Measurements from ENCODE around the gene ERCC1. TPM values are rescaled to one million over a fixed set of nuclear protein-coding genes. Genes with fewer than 3 reads are reported as not detected.
A peak's percentile ranks its signal among the peaks of the same experiment; 100 is the strongest.

The ERCC1 gene
- total RNA-seq, 2 donors from 2014 or later, result 28.4 to 36.2 TPM

DNA sequence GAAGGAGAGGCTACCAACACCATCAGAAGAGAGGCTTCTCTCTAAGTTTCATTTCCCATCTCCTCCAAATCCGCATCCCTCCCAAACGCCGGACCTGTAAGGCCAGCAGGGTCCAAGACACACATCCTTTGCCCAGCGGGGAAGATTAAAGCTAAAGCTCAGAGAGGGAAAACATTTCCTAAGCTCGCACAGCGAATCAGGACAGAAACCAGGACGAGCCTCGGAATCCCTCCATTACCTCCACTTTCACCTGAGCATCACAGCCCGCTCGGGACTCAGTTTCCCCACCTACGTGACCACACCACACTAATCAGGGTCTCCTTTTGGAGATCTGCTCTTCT lies 43.4 kb upstream of the ERCC1 start:
- peak overlapping the region; percentile 95 for H3K4me3 Mint-ChIP-seq
- H3K4me1 Mint-ChIP-seq, result peaks cover 28% of the 10 kb centered on the region
- peak overlapping the region; percentile 97 for H3K27ac Mint-ChIP-seq
- no peak for DNase-seq
- no peak for ATAC-seq
- no peaks in the 10 kb centered on the region for H3K9me3 ChIP-seq (ENCODE audit: control insufficient read depth, low read length, poor library complexity, severe bottlenecking)
- peaks cover 7% of the 10 kb centered on the region for H3K36me3 Mint-ChIP-seq (ENCODE audit: low read depth)
- H3K27me3 Mint-ChIP-seq, result peaks cover 11% of the 10 kb centered on the region

DNA sequence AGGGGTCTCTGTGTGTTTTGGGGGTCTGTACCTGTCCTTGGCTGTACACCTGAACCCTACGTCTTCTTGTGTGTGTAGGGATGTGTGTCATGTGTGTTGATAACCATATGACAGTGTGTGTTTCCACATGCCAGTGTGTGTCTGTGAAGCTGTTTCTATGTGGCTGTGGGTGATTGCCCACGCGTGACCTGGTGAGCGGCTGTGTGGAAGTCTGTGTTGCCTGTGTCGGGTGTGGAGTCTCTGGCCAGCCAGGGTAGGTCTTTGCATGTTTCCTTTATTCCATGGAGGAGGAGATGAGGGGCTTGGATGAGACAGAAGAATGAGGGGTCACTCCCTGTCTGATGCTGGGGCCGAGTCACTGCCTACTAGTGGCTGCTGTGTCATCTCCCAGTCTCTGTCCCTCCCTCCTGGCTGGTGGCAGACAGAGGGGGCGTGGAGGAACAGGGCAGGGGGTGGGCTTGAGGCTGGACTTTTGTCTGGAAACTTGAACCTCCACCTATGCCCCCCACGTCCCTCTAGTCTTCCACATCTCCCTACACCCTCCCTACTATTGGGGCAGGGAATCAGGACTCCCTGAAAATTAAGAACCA lies 41.2 kb upstream of the ERCC1 start:
- Mint-ChIP-seq H3K36me3 (ENCODE audit: low read depth) (no peaks in the 10 kb centered on the region), H3K4me1 (peaks cover 17% of the 10 kb centered on the region), H3K4me3 (no peak overlapping the region), H3K27me3 (peaks cover 6% of the 10 kb centered on the region), H3K27ac (peak overlapping the region; percentile 97)
- DNase-seq (no peak), ATAC-seq (no peak)
- no peaks in the 10 kb centered on the region for H3K9me3 ChIP-seq (ENCODE audit: control insufficient read depth, low read length, poor library complexity, severe bottlenecking)

DNA sequence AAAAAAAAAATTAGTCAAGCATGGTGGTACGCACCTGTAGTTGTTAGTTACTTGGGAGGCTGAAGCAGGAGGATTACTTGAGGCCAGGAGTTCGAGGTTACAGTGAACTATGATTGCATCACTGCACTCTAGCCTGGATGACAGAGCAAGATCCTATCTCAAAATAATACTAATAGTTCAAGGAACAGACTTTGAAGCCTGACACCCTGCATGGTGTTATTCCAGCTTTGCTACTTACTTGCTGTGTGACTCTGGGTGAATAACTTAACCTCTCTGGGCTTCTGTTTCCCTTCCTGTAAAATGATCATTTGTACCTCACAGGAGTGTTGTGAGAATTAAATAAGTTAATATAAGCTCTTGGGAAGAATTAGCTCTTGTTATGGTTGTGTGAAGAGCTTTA lies 40.6 kb upstream of the ERCC1 start:
- no peak overlapping the region for H3K4me3 Mint-ChIP-seq
- H3K4me1 Mint-ChIP-seq, result peaks cover 17% of the 10 kb centered on the region
- no peak overlapping the region for H3K27ac Mint-ChIP-seq
- H3K36me3 Mint-ChIP-seq (ENCODE audit: low read depth), result no peaks in the 10 kb centered on the region
- H3K9me3 ChIP-seq (ENCODE audit: control insufficient read depth, low read length, poor library complexity, severe bottlenecking), result no peaks in the 10 kb centered on the region
- no peak for ATAC-seq
- peaks cover 6% of the 10 kb centered on the region for H3K27me3 Mint-ChIP-seq
- DNase-seq, result no peak

DNA sequence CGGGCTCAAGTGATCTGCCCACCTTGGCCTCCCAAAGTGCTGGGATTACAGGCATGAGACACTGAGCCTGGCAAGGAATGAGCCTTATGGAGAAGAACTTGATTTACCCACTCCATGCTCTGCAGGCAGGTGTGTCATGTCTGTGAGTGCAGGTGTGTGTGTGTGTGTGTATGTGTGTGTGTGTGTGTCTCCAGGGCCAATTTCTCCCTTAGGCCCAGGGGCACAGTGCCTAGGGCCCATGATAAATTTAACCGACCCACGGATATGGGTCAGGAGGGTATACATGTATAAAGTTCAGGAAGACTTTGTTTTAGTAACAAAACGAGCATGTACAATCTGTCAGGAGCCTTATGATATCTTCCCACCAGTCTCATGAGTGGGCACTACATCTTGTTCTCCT lies 39.5 kb upstream of the ERCC1 start:
- ATAC-seq (no peak), DNase-seq (no peak)
- no peak overlapping the region for H3K27ac Mint-ChIP-seq
- no peaks in the 10 kb centered on the region for H3K36me3 Mint-ChIP-seq (ENCODE audit: low read depth)
- no peak overlapping the region for H3K4me3 Mint-ChIP-seq
- H3K9me3 ChIP-seq (ENCODE audit: control insufficient read depth, low read length, poor library complexity, severe bottlenecking), result no peaks in the 10 kb centered on the region
- peaks cover 17% of the 10 kb centered on the region for H3K4me1 Mint-ChIP-seq
- H3K27me3 Mint-ChIP-seq, result peaks cover 6% of the 10 kb centered on the region

DNA sequence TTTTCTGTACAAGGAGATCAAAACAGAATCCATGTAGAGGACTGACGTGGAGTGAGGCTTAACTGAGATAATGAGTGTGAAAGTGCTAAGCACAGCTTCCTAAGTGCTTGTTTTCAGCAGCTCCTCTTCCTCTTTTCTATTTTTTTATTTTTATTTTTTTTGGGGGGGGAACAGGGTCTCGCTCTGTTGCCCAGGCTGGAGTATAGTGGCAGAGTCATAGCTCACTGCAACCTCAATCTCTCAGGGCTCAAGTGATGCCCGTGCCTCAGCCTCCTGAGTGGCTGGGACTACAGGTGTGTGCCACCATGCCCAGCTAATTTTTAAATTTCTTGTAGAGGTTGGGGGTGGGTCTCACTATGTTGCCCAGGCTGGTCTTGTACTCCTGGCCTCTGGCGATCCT lies 38.5 kb upstream of the ERCC1 start:
- peaks cover 8% of the 10 kb centered on the region for H3K4me1 Mint-ChIP-seq
- H3K27ac Mint-ChIP-seq, result no peak overlapping the region
- no peaks in the 10 kb centered on the region for H3K9me3 ChIP-seq (ENCODE audit: control insufficient read depth, low read length, poor library complexity, severe bottlenecking)
- no peaks in the 10 kb centered on the region for H3K36me3 Mint-ChIP-seq (ENCODE audit: low read depth)
- ATAC-seq (no peak), DNase-seq (no peak)
- no peak overlapping the region for H3K4me3 Mint-ChIP-seq
- H3K27me3 Mint-ChIP-seq, result peaks cover 6% of the 10 kb centered on the region

DNA sequence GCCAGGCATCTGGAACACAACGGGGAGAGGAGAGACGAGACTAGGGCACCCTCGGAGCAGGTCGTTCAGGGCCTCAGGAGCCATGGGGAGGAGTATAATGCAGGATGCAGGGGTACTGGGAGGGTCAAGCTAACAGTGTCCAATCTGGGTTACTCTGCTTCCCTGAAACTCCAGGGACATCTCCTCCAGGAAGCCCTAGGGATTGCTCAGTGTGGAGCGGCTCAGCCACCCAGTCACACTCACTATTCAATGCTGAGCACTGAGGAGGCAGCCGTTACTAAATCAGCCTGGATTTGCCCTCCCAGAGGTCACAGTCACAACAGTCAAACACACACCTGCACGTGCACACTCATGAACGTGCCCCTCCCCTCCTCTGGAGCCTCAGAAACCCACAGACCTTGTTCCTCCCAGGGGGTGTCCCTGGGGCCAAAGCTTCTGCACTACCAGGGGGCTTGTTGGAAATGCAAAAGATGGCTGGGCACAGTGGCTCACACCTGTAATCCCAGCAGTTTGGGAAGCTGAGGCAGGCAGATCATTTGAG lies 37.2 kb upstream of the ERCC1 start:
- no peaks in the 10 kb centered on the region for H3K9me3 ChIP-seq (ENCODE audit: control insufficient read depth, low read length, poor library complexity, severe bottlenecking)
- ATAC-seq, result no peak
- H3K36me3 Mint-ChIP-seq (ENCODE audit: low read depth), result no peaks in the 10 kb centered on the region
- H3K27me3 Mint-ChIP-seq, result peaks cover 6% of the 10 kb centered on the region
- peaks cover 11% of the 10 kb centered on the region for H3K4me1 Mint-ChIP-seq
- DNase-seq, result no peak
- H3K27ac Mint-ChIP-seq, result no peak overlapping the region
- H3K4me3 Mint-ChIP-seq, result no peak overlapping the region

DNA sequence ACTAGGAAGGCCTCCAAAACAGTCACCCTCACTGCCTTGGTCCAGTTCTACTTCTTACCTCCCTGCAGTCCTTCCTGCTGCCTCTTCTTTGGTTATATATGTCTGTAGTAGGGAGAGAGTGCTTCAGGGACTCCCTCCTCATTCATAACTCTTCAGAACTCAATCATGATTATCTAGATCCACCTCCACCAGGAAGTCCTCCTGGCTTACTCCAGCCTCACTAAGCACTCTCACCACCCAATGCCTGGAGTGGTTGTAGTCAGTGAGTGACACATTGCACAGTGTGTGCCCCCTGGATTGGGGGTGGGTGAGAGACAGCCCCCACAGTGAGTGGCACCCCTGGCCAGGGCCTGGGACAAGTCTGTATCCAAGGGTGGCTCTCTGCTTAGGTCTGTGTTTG lies 34.1 kb upstream of the ERCC1 start:
- no peak for ATAC-seq
- no peak overlapping the region for H3K27ac Mint-ChIP-seq
- no peaks in the 10 kb centered on the region for H3K9me3 ChIP-seq (ENCODE audit: control insufficient read depth, low read length, poor library complexity, severe bottlenecking)
- no peak for DNase-seq
- H3K4me1 Mint-ChIP-seq, result peaks cover 19% of the 10 kb centered on the region
- H3K27me3 Mint-ChIP-seq, result no peaks in the 10 kb centered on the region
- no peak overlapping the region for H3K4me3 Mint-ChIP-seq
- H3K36me3 Mint-ChIP-seq (ENCODE audit: low read depth), result no peaks in the 10 kb centered on the region

DNA sequence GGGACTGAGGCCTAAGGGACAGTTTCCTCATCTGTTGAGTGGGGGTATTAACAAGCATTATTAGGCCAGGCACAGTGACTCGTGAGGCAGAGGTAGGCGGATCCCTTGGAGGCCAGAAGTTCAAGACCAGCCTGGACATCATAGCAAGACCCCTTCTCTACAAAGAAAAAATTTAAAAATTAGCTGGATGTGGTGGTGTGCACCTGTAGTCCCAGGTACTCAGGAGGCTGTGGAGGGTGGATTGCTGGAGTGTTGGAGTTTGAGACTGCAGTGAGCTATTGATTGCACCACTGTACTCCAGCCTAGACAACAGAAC lies 32.7 kb upstream of the ERCC1 start:
- H3K4me3 Mint-ChIP-seq, result peak overlapping the region; percentile 59
- no peaks in the 10 kb centered on the region for H3K27me3 Mint-ChIP-seq
- no peaks in the 10 kb centered on the region for H3K9me3 ChIP-seq (ENCODE audit: control insufficient read depth, low read length, poor library complexity, severe bottlenecking)
- no peak for DNase-seq
- peaks cover 28% of the 10 kb centered on the region for H3K4me1 Mint-ChIP-seq
- H3K27ac Mint-ChIP-seq, result peak overlapping the region; percentile 95
- H3K36me3 Mint-ChIP-seq (ENCODE audit: low read depth), result no peaks in the 10 kb centered on the region
- no peak for ATAC-seq

DNA sequence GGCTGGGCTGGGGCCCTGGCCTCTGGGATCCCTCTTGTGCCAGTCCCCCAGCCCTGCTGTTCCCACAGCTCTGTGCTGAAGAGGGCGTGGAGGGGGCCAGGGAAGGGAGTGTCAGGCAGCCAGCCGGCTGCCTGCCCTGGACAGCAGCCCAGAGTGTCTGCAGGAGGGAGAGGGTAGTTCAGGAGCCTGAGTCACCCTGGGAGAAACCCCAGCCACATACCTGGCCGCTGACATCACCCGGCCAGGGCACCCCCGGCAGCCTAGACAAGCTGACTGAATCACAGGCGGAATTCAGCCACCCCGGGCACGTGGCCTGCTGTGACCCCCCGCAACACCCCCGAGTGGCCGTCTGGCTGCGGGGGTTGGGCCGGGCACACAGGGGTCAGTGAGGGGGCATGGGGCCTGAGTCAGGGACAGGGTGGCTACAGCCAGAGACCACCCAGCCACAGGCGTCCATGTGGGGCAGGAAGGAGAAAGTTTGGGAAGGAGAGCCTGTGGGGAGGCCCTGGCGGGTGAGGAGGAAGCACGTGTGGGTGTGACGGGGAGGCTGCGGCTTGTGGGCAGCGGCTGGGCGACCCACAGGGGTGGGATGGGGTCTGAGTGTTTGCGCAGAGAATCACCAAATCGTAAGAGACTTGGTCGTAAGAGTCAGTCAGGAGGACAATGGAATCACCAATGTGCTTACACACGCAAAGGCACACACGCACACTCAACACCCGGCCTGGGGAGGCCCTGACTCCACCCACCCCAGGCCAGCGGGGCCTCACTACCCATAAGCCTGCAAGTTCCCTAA lies 32.2 kb upstream of the ERCC1 start:
- ATAC-seq, result peak; percentile 68
- peak in 2 of 3 donors; percentile 48 to 70 for DNase-seq
- Mint-ChIP-seq H3K27me3 (no peaks in the 10 kb centered on the region), H3K4me1 (peaks cover 33% of the 10 kb centered on the region), H3K27ac (peak overlapping the region; percentile 95), H3K36me3 (ENCODE audit: low read depth) (no peaks in the 10 kb centered on the region), H3K4me3 (peak overlapping the region; percentile 59)
- H3K9me3 ChIP-seq (ENCODE audit: control insufficient read depth, low read length, poor library complexity, severe bottlenecking), result no peaks in the 10 kb centered on the region

DNA sequence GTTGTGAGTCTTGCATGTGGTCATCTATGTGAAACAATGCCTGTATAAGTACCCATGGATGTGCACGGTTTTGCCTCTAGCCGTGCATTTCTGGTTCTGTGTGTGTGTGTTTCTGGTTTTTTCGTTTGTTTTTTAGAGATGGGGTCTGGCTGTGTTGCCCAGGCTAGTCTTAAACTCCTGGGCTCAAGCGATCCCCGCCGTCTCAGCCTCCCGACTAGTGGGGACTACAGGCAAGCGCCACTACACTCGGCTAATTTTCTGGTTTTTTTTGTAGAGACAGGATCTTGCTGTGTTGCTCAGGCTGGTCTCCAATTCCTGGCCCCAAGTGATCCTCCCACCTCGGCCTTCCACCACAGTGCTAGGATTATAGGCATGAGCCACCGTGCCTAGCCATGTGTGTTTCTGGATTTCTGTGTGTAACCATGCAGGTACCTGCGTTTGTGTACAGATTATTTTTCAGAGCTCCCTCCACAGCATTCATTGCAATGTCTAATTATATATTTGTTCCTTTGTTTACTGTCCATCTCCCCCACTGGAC lies 28.2 kb upstream of the ERCC1 start:
- Mint-ChIP-seq H3K36me3 (ENCODE audit: low read depth) (peaks cover 5% of the 10 kb centered on the region), H3K4me1 (peaks cover 57% of the 10 kb centered on the region)

DNA sequence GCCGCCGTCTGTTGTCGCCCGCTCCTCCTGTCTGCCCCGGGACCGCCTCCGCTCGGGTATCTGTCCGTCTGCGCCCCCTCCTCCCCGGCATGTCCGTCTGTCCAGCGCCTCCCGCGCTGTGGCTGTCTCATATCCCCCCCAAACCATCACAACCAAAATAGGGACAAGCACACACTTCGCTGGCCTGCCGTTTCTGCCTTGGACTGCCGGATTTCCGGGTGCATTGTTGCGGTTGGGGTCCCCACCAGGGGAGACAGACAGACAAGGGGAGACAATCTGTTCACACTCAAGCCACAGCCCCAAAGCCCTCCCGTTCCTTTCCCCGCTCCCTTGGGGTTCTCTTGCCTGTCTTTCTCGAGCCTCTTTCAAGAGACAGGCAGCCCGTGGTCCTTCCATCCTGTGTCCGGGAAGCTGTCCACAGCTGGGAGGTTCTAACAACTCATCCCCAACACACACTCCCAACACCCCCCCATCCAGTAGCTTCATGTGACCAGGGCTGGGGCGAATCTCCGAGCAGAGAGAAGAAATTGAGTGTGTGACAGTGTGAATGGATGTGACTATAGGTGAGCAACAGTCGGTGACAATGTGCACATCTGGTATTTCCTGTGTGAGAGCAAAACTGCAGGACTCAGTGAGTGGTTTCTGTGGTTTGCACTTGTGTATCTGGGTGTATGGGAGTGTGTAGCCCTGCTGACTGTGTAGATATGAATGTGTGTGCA lies 27.6 kb upstream of the ERCC1 start:
- peak overlapping the region; percentile 96 for H3K4me3 Mint-ChIP-seq
- ATAC-seq, result peak; percentile 51
- peaks cover 56% of the 10 kb centered on the region for H3K4me1 Mint-ChIP-seq
- H3K27me3 Mint-ChIP-seq, result no peaks in the 10 kb centered on the region
- peak; percentile 45 to 60 (median 45) for DNase-seq
- H3K36me3 Mint-ChIP-seq (ENCODE audit: low read depth), result peaks cover 5% of the 10 kb centered on the region
- H3K27ac Mint-ChIP-seq, result peak overlapping the region; percentile 100
- H3K9me3 ChIP-seq (ENCODE audit: control insufficient read depth, low read length, poor library complexity, severe bottlenecking), result no peaks in the 10 kb centered on the region

More for the DNA sequence above, 28.2 kb upstream of the ERCC1 start:
- DNase-seq, result no peak
- Mint-ChIP-seq H3K27me3 (no peaks in the 10 kb centered on the region), H3K27ac (peak overlapping the region; percentile 100), H3K4me3 (peak overlapping the region; percentile 96)
- ATAC-seq, result no peak
- H3K9me3 ChIP-seq (ENCODE audit: control insufficient read depth, low read length, poor library complexity, severe bottlenecking), result no peaks in the 10 kb centered on the region

DNA sequence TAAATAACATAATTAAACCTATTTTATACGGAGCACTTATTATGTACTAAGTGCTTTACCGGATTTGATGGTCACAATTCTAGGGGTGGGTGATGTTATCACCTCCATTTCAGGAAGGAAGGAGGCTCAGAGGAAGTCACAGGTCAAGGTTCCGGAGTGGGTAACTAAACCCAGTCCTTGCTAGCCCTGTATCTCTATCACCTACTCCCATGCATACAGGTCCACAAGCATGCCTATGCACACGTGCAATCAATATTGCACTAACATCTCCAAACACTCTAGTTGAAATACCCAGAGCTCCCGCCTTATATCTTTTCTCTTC lies 26.3 kb upstream of the ERCC1 start:
- no peaks in the 10 kb centered on the region for H3K9me3 ChIP-seq (ENCODE audit: control insufficient read depth, low read length, poor library complexity, severe bottlenecking)
- peak overlapping the region; percentile 100 for H3K27ac Mint-ChIP-seq
- peaks cover 5% of the 10 kb centered on the region for H3K36me3 Mint-ChIP-seq (ENCODE audit: low read depth)
- ATAC-seq, result peak; percentile 43
- H3K27me3 Mint-ChIP-seq, result no peaks in the 10 kb centered on the region
- peak overlapping the region; percentile 93 for H3K4me3 Mint-ChIP-seq
- peaks cover 55% of the 10 kb centered on the region for H3K4me1 Mint-ChIP-seq
- peak in 1 of 3 donors; percentile 23 for DNase-seq

DNA sequence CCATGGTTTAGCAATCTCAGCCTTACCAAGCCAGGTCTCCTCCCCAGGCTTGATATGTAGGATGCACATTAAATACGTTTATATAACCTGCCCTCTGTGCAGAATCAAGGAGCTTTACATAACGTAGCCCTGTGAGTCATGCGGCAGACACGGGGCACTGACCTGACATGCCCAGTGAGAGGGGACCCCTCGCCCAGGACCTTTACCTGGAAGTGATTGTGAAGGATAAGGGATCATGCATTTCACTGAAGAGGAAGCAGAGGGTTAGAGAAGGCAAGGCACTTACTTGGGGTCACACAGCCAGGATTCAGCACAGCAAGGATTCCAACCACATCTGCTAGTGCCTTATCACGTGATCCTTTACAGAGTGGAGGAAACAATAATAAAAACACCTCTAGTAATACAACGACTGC lies 25.2 kb upstream of the ERCC1 start:
- DNase-seq, result no peak
- H3K4me3 Mint-ChIP-seq, result peak overlapping the region; percentile 93
- peaks cover 60% of the 10 kb centered on the region for H3K4me1 Mint-ChIP-seq
- peaks cover 5% of the 10 kb centered on the region for H3K36me3 Mint-ChIP-seq (ENCODE audit: low read depth)
- no peaks in the 10 kb centered on the region for H3K9me3 ChIP-seq (ENCODE audit: control insufficient read depth, low read length, poor library complexity, severe bottlenecking)
- no peak for ATAC-seq
- H3K27me3 Mint-ChIP-seq, result no peaks in the 10 kb centered on the region
- H3K27ac Mint-ChIP-seq, result peak overlapping the region; percentile 100

All from T-helper 17 cell (primary cell).